Loucy (cell line): ENCODE results near the gene EARS2.
"Not testable (repeated sequence)": the region's sequence is repeated elsewhere in the genome, so short reads cannot be mapped to it uniquely, and the experiment has no call there.

Experiments used
- H2AFZ ChIP-seq: fragments of 200-600 bp; sonication (generic); 2 replicates; pipeline ENCODE4 v1.6.0; 2016; ENCODE audit warnings: antibody characterized with exemption, mild to moderate bottlenecking, low read length, moderate library complexity
- H3F3A ChIP-seq: fragments of 200-600 bp; 2 replicates; pipeline ENCODE4 v1.6.0; 2016; ENCODE audit warnings: antibody characterized with exemption, low read depth, mild to moderate bottlenecking
- H3K27me3 ChIP-seq: fragments of 200-600 bp; sonication (generic); 2 replicates; pipeline ENCODE4 v1.6.1; 2014; ENCODE audit warnings: low read length, mild to moderate bottlenecking; ENCODE audit not compliant: insufficient read depth, poor library complexity, severe bottlenecking
- H3K36me3 ChIP-seq: fragments of 200-600 bp; sonication (generic); 2 replicates; pipeline ENCODE4 v1.6.1; 2016; ENCODE audit warnings: low read length; ENCODE audit not compliant: insufficient read depth
- H3K4me1 ChIP-seq: fragments of 200-600 bp; sonication (generic); 2 replicates; pipeline ENCODE4 v1.5.1; 2014; ENCODE audit warnings: low read length, mild to moderate bottlenecking; ENCODE audit not compliant: insufficient read depth, poor library complexity, severe bottlenecking
- H3K4me2 ChIP-seq: fragments of 200-600 bp; sonication (generic); 2 replicates; pipeline ENCODE4 v1.6.0; 2014; ENCODE audit warnings: antibody characterized with exemption, low read length, low read depth, mild to moderate bottlenecking; ENCODE audit not compliant: poor library complexity, severe bottlenecking
- H3K4me3 ChIP-seq: fragments of 200-600 bp; sonication (generic); 2 replicates; pipeline ENCODE4 v1.5.1; 2014; ENCODE audit warnings: low read length, mild to moderate bottlenecking, mixed read lengths; ENCODE audit not compliant: poor library complexity, severe bottlenecking
- H3K79me2 ChIP-seq: fragments of 200-600 bp; sonication (generic); 2 replicates; pipeline ENCODE4 v1.6.1; 2014; ENCODE audit warnings: low read length; ENCODE audit not compliant: insufficient read depth
- H3K9ac ChIP-seq: fragments of 200-600 bp; sonication (generic); 2 replicates; pipeline ENCODE4 v1.6.0; 2014; ENCODE audit warnings: mild to moderate bottlenecking, low read depth, low read length, moderate library complexity; ENCODE audit not compliant: poor library complexity, severe bottlenecking
- H3K9me2 ChIP-seq: fragments of 200-600 bp; sonication (generic); replicated peaks from 2 replicates; pipeline ENCODE4 v1.6.1; 2016; ENCODE audit warnings: low read depth, low read length, mixed read lengths
- H3K9me3 ChIP-seq: fragments of 200-600 bp; sonication (generic); 2 replicates; pipeline ENCODE4 v1.6.1; 2014; ENCODE audit warnings: mild to moderate bottlenecking, antibody characterized with exemption, low read length, low read depth; ENCODE audit not compliant: insufficient read depth
- H4K20me1 ChIP-seq: fragments of 200-600 bp; sonication (generic); 2 replicates; pipeline ENCODE4 v1.6.0; 2014; ENCODE audit warnings: antibody characterized with exemption, low read length, mild to moderate bottlenecking; ENCODE audit not compliant: insufficient read depth, poor library complexity, severe bottlenecking
- EZH2phosphoT487 ChIP-seq: fragments of 200-600 bp; IDR thresholded peaks from 2 replicates; pipeline ENCODE4 v1.6.1; 2018; ENCODE audit warnings: antibody characterized with exemption, mild to moderate bottlenecking, moderate library complexity, borderline replicate concordance
- TF ChIP-seq, protein P1 (sequence below): fragments of 200-600 bp; sonication (generic); conservative IDR thresholded peaks from 2 replicates; pipeline ENCODE4 v1.5.1; 2014; ENCODE audit warnings: mild to moderate bottlenecking, antibody characterized with exemption, low read length

Gene EARS2

GRCh38 chr16:23587726-23588125 lies 30.6 kb upstream of the EARS2 start:
- no peaks in the 10 kb centered on the region for H3K9me2 ChIP-seq
- H3K79me2 ChIP-seq: peaks cover 34% of the 10 kb centered on the region
- H3K4me1 ChIP-seq: no peaks in the 10 kb centered on the region
- peaks cover 17% of the 10 kb centered on the region for H4K20me1 ChIP-seq
- no peak overlapping the region for H2AFZ ChIP-seq
- H3K4me2 ChIP-seq: no peak overlapping the region
- no peaks in the 10 kb centered on the region for H3F3A ChIP-seq
- peaks cover 64% of the 10 kb centered on the region; the same call in 1 of the 2 replicates for H3K36me3 ChIP-seq
- H3K9ac ChIP-seq: no peak overlapping the region
- H3K9me3 ChIP-seq: no peaks in the 10 kb centered on the region
- no peaks in the 10 kb centered on the region for H3K27me3 ChIP-seq
- no peak overlapping the region for H3K4me3 ChIP-seq
- TF ChIP-seq, protein P1, sequence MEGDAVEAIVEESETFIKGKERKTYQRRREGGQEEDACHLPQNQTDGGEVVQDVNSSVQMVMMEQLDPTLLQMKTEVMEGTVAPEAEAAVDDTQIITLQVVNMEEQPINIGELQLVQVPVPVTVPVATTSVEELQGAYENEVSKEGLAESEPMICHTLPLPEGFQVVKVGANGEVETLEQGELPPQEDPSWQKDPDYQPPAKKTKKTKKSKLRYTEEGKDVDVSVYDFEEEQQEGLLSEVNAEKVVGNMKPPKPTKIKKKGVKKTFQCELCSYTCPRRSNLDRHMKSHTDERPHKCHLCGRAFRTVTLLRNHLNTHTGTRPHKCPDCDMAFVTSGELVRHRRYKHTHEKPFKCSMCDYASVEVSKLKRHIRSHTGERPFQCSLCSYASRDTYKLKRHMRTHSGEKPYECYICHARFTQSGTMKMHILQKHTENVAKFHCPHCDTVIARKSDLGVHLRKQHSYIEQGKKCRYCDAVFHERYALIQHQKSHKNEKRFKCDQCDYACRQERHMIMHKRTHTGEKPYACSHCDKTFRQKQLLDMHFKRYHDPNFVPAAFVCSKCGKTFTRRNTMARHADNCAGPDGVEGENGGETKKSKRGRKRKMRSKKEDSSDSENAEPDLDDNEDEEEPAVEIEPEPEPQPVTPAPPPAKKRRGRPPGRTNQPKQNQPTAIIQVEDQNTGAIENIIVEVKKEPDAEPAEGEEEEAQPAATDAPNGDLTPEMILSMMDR: no peak
- TF ChIP-seq EZH2phosphoT487: no peak

DNA sequence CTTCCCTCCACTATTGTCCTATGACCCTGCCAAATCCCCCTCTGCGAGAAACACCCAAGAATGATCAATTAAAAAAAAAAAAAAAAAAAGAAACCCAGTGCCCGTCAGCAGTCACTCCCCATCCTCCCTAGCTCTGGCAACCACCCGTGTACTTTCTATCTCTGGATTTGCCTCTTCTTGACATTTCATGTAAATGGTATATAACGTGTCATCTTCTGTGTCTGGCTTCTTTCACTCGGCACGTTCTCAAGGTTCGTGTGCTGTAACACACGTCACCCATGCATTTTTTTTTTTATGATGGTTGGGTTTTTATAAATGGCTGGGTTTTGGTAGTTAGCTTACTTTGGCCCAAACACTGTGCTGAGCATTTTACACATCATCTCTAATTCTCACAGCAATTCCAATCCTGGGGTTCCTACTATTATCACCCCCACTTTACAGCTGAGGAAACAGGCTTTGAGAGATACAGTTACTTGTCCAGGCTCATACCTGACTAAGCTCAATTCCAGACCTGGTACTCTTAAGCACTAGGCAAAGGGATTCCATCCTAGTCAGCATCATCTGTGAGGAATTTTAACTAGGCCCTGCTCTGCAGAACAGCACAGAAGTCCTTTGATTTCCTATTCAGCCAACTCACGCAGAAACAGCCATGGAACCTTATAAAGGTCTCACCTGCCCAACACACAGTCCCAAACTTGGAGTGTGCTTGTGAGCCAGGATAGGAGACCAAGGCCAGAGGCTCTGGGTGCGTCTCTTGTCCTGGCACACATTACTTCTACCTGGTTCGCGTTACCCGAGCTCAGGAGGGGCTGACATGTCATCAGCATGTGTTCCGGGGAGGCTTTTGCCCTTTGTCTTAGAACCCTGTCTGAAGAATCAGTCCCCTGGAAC lies 27.3 kb upstream of the EARS2 start:
- no peaks in the 10 kb centered on the region for H3K27me3 ChIP-seq
- H3K4me1 ChIP-seq: no peaks in the 10 kb centered on the region
- no peak for TF ChIP-seq EZH2phosphoT487
- TF ChIP-seq, protein P1: no peak
- H3K79me2 ChIP-seq: peaks cover 5% of the 10 kb centered on the region; the same call in 1 of the 2 replicates
- no peaks in the 10 kb centered on the region for H3F3A ChIP-seq
- no peak overlapping the region for H3K4me2 ChIP-seq
- no peak overlapping the region for H3K4me3 ChIP-seq
- no peaks in the 10 kb centered on the region for H3K9me3 ChIP-seq
- no peaks in the 10 kb centered on the region for H3K9me2 ChIP-seq
- H2AFZ ChIP-seq: no peak overlapping the region
- peaks cover 3% of the 10 kb centered on the region for H4K20me1 ChIP-seq
- H3K36me3 ChIP-seq: peaks cover 62% of the 10 kb centered on the region
- H3K9ac ChIP-seq: no peak overlapping the region

DNA sequence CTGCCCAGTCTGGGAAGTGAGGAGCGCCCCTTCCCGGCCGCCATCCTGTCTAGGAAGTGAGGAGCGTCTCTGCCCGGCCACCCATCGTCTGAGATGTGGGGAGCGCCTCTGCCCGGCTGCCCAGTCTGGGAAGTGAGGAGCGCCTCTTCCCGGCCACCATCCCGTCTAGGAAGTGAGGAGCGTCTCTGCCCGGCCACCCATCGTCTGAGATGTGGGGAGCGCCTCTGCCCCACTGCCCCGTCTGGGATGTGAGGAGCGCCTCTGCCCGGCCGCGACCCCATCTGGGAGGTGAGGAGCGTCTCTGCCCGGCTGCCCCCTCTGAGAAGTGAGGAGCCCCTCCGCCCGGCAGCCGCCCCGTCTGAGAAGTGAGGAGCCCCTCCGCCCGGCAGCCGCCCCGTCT lies 26.1 kb upstream of the EARS2 start:
- H4K20me1 ChIP-seq, H3F3A ChIP-seq, H3K27me3 ChIP-seq, H3K4me3 ChIP-seq, H3K9ac ChIP-seq, H3K4me2 ChIP-seq, H3K4me1 ChIP-seq, H3K9me3 ChIP-seq, H3K79me2 ChIP-seq, H3K9me2 ChIP-seq, H2AFZ ChIP-seq: not testable (repeated sequence)
- peaks cover 62% of the 10 kb centered on the region for H3K36me3 ChIP-seq

- H3K9me2 ChIP-seq: no peaks in the 10 kb centered on the region
- no peaks in the 10 kb centered on the region for H3K4me1 ChIP-seq
- no peaks in the 10 kb centered on the region for H3K27me3 ChIP-seq
- H3K4me3 ChIP-seq: no peak overlapping the region
- H3K79me2 ChIP-seq: no peaks in the 10 kb centered on the region
- no peak overlapping the region for H3K9ac ChIP-seq
- no peaks in the 10 kb centered on the region for H4K20me1 ChIP-seq
- H3F3A ChIP-seq: no peaks in the 10 kb centered on the region
- H3K4me2 ChIP-seq: no peak overlapping the region
- TF ChIP-seq EZH2phosphoT487: no peak
- TF ChIP-seq, protein P1: no peak
- no peak overlapping the region for H2AFZ ChIP-seq
- H3K36me3 ChIP-seq: peaks cover 51% of the 10 kb centered on the region
- H3K9me3 ChIP-seq: no peaks in the 10 kb centered on the region
Measured at GRCh38 chr16:23581764-23582163, 24.6 kb upstream of the EARS2 start.
